ENCODE measurements around the gene HELZ2. TPM values are rescaled to one million over a fixed set of nuclear protein-coding genes. Genes with fewer than 3 reads are reported as not detected.

Gene HELZ2
- total RNA-seq, 1 experiment from 2014 or later = 135 TPM

GRCh38 chr20:63568986-63569949 is 4.8 kb downstream of the HELZ2 start:
- no peak for DNase-seq
- no peaks in the 10 kb centered on the region for H3K9me3 Mint-ChIP-seq (ENCODE audit: low read depth, unreplicated experiment)
- H3K36me3 Mint-ChIP-seq (ENCODE audit: insufficient read depth, unreplicated experiment) = peaks cover 70% of the 10 kb centered on the region
- H3K27ac Mint-ChIP-seq (ENCODE audit: unreplicated experiment) = no peak overlapping the region
- no peaks in the 10 kb centered on the region for H3K27me3 Mint-ChIP-seq (ENCODE audit: unreplicated experiment)
- BruUV-seq (replicated peaks) = no TSS peak
- intact Hi-C loops (cut with micrococcal nuclease; ENCODE audit: unreplicated experiment) = no loop called here
- CTCF ChIA-PET = no interaction called here
- no peaks in the 10 kb centered on the region for H3K4me1 Mint-ChIP-seq (ENCODE audit: low read depth, unreplicated experiment)
- no peak for TF ChIP-seq CTCF (IDR thresholded peaks at IDR 0.05; ENCODE audit: unreplicated experiment)
- H3K4me3 Mint-ChIP-seq (ENCODE audit: low read depth, unreplicated experiment) = peak overlapping the region; percentile 3

- Mint-ChIP-seq H3K4me3 (ENCODE audit: low read depth, unreplicated experiment) (no peak overlapping the region), H3K36me3 (ENCODE audit: insufficient read depth, unreplicated experiment) (peaks cover 69% of the 10 kb centered on the region), H3K9me3 (ENCODE audit: low read depth, unreplicated experiment) (no peaks in the 10 kb centered on the region), H3K27ac (ENCODE audit: unreplicated experiment) (no peak overlapping the region), H3K27me3 (ENCODE audit: unreplicated experiment) (no peaks in the 10 kb centered on the region), H3K4me1 (ENCODE audit: low read depth, unreplicated experiment) (no peaks in the 10 kb centered on the region)
- TF ChIP-seq CTCF (IDR thresholded peaks at IDR 0.05; ENCODE audit: unreplicated experiment) = no peak
- DNase-seq = no peak
- BruUV-seq (replicated peaks) = no TSS peak
- CTCF ChIA-PET = interaction anchor here (0.5 to 0.6 kb wide), 2 partner anchors 9 to 60 kb away, joined by 3 to 8 read pairs; no protein-coding TSS in a partner anchor
- intact Hi-C loops (cut with micrococcal nuclease; ENCODE audit: unreplicated experiment) = no loop called here
Observed at GRCh38 chr20:63568170-63568981, 5.7 kb downstream of the HELZ2 start.

- H3K36me3 Mint-ChIP-seq (ENCODE audit: insufficient read depth, unreplicated experiment) = peaks cover 61% of the 10 kb centered on the region
- no peaks in the 10 kb centered on the region for H3K27me3 Mint-ChIP-seq (ENCODE audit: unreplicated experiment)
- BruUV-seq (replicated peaks) = no TSS peak
- CTCF ChIA-PET = interaction anchor here (0.6 kb wide), 1 partner anchor 60 kb away, joined by 8 read pairs; no protein-coding TSS in a partner anchor
- H3K27ac Mint-ChIP-seq (ENCODE audit: unreplicated experiment) = no peak overlapping the region
- H3K4me1 Mint-ChIP-seq (ENCODE audit: low read depth, unreplicated experiment) = no peaks in the 10 kb centered on the region
- no peak for DNase-seq
- no peak overlapping the region for H3K4me3 Mint-ChIP-seq (ENCODE audit: low read depth, unreplicated experiment)
- no peaks in the 10 kb centered on the region for H3K9me3 Mint-ChIP-seq (ENCODE audit: low read depth, unreplicated experiment)
- intact Hi-C loops (cut with micrococcal nuclease; ENCODE audit: unreplicated experiment) = no loop called here
- TF ChIP-seq CTCF (IDR thresholded peaks at IDR 0.05; ENCODE audit: unreplicated experiment) = no peak
Observed at GRCh38 chr20:63567386-63568169, 6.5 kb downstream of the HELZ2 start.

GRCh38 chr20:63567136-63567385 is 7.0 kb downstream of the HELZ2 start:
- Mint-ChIP-seq H3K27me3 (ENCODE audit: unreplicated experiment) (no peaks in the 10 kb centered on the region), H3K9me3 (ENCODE audit: low read depth, unreplicated experiment) (no peaks in the 10 kb centered on the region), H3K36me3 (ENCODE audit: insufficient read depth, unreplicated experiment) (peaks cover 60% of the 10 kb centered on the region), H3K4me1 (ENCODE audit: low read depth, unreplicated experiment) (no peaks in the 10 kb centered on the region), H3K4me3 (ENCODE audit: low read depth, unreplicated experiment) (no peak overlapping the region), H3K27ac (ENCODE audit: unreplicated experiment) (no peak overlapping the region)
- BruUV-seq (replicated peaks) = no TSS peak
- CTCF ChIA-PET = no interaction called here
- DNase-seq = no peak
- no peak for TF ChIP-seq CTCF (IDR thresholded peaks at IDR 0.05; ENCODE audit: unreplicated experiment)
- intact Hi-C loops (cut with micrococcal nuclease; ENCODE audit: unreplicated experiment) = no loop called here

All from Calu3 (cell line).